ENCODE results near the gene COL19A1.
"Not testable (repeated sequence)": the region's sequence is repeated elsewhere in the genome, so short reads cannot be mapped to it uniquely, and the experiment has no call there.

COL19A1 gene

DNA sequence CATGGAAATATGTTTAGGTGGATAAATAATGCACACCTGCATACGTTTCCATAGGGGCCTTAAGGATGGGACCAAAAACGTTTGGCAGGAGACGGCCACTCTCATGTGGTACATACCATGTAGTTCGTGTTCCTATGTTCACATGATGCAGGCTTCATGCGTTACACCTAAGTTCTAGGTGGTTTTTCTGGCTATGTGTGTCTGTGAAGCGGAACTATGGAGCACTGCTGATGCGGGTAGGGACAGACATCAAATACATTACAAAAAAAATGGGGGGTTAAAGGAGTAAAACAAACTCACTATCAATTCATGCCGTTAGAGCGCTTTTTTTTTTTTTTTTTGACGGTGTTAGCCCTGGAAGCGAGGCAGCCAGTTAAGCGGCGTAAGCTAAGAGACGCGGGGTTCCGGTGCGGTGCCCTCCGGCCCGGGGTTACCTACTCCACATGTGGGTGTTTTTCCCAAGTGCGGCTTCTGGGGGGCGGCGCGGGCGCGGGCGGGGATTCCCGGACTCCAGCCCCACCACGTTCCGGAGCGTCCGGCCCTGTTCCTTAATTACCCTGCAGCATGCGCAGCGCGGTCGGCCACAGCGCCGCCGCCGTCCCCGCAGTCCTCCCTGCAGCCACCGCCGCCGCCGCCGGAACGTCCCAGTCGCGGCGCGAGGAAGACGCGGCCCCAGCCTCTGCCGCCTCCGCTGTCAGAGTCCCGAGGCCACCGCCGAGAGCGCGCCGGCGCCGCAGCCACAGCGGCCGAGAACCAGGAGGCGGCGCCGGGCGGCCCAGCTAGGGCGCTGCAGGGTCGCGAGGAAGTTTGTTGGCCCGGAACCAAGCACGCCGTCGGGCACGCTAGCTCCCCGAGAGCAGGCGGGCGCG is 648 bp downstream of the COL19A1 start:
- DNase-seq = peak; percentile 53 to 76 (median 73)

DNA sequence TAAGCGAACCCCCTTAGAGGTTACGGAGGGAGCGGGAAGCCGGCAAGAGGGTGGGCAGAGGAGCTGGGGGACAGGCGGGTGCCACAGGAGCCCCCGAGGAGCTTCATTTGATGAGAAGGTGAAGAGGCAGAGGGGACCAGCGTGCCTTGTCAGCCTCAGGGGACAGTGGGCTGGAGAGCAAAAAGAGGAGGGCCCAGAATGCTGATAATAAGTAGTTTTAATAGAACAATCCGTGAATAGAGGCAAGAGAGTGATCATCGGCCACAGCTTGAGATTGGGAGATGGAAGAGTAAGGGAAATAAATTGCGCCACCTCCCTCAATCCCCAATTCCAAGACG is 1.3 kb downstream of the COL19A1 start:
- no peak for DNase-seq

DNA sequence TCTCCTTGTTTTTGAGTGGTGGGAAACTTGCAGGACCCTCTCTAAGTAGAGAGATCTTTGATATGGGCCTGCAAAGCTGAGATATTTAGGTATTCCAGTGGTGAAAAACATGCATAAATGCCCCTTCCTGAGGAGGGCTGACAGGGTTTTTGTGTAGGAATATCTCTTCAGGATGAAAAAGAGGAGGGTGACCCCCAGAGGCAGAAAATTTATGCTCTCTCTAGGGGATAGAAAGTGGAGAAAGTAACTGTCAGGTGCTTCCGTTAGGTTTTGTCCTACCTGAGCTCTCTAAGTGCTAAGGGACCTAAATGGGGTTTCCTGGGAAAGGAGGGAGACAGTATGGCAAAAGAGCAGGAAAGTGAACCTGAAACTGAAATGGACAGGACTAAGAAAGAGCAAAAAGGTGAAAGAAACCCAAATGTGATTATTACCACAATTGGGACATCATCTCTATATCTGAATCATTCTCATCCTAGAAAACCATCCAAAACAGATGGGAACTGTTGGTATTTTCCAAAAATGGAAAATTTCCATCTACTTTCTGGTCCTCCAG is 2.0 kb downstream of the COL19A1 start:
- DNase-seq = no peak

DNA sequence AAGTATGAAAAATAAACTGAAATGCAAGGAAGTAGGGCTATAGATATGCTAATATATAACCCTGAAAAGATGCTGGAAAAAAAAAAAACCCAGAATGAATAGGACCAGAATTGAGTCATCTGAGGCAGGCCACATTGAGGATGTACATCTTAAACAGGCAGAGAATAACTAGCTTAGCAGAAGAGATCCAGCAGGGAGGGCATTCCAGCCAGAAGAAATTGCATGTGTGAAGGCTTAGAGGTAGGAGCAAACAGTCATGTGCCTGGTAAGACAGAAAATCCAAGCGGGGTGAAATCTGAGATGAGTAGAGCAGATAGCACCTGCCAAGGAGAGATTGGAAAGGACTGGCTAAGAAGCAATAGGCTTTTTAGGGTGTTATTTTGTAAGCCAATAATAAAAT is 2.6 kb downstream of the COL19A1 start:
- DNase-seq = peak in 1 of 3 experiments; percentile 26

DNA sequence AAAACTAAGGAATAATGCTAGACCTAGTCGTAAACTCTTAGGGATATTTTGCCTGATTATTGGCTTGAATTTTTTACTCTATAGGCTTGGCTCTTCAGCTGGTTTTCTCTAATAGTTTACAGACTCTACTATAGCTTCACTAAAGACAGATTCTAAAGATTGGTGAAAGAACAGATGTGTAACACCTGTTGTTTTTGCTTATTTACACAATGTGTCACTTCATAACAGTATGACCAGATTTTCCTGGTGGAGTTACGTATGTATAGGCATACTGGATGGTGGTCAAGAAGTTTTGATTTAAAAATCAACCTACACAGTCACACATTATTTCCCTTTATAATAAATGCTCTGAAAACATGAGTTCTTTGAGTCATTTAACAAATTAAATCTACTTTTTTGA is 4.8 kb downstream of the COL19A1 start:
- DNase-seq = peak in 1 of 3 experiments; percentile 6

DNA sequence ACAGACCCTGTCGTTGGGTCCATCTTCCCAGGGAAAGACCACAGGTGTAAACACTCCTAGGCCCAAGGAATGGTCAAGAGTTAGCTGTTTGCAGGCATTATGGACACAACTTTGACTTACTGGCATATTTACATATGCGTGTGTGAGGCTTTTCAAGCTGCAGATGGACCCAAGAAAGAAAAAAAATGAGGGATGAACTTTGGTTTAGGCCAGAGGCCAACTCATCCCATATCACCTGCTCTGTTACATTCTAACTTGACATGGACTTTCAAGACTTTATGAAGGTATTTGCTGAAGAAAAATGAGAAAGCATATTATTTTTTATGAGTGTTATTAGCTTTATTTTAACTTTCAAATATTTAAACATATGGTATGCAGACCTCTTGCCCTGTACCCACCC is 6.9 kb downstream of the COL19A1 start:
- DNase-seq = no peak

DNA sequence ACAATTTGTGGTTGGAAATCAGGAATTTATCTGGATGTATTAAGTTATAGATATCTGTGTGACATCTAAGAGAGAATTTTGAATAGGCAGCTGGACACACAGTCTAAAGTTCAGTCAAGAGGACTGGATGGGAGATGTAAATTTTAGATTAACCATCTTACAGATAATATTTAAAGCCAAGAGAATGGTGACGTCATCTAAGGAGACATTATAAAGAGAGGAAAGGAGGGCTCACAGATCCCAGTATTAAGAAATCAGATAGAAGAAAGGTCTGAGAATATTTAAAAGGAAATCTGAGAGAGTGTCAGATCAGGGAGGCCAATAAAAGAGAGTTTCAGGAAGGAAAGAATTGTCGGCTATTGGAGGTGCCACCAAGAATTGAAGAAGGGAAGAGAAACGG is 9.4 kb downstream of the COL19A1 start:
- no peak for DNase-seq

DNA sequence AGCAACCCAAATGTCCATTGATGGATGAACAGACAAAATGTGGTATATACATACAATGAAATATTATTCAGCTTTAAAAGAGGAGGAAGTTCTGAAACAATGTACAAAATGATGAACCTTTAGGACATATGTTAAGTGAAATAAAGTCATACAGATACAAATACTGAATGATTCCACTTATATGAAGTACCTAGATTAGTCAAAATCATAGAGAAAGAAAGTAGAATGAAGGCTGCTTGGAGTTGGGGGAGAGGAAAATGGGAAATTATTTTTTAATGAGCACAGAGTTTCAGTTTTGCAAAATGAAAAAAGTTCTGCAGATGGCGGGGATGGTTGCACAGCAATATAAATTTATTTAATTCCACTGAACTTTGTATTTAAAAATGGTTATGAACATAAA is 12.4 kb downstream of the COL19A1 start:
- no peak for DNase-seq

DNA sequence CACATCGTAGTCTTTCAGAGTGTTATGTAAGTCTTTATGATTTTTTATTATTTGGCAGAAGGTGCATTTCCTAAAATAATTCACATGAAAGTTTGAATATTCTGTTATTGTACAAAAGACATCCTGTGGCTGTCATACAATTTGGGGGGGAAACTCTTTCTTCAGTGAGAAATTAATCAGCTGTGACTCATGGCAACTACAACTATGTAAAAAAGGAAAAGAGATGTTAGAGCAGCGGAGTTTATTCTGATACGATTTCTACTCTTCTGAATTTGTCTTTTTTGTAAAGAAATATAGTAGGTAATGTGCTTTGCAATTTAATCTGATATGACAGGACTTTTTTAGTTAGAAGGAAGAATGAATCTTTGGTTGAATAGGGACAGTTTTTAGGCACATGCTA is 14.2 kb downstream of the COL19A1 start:
- no peak for DNase-seq

DNA sequence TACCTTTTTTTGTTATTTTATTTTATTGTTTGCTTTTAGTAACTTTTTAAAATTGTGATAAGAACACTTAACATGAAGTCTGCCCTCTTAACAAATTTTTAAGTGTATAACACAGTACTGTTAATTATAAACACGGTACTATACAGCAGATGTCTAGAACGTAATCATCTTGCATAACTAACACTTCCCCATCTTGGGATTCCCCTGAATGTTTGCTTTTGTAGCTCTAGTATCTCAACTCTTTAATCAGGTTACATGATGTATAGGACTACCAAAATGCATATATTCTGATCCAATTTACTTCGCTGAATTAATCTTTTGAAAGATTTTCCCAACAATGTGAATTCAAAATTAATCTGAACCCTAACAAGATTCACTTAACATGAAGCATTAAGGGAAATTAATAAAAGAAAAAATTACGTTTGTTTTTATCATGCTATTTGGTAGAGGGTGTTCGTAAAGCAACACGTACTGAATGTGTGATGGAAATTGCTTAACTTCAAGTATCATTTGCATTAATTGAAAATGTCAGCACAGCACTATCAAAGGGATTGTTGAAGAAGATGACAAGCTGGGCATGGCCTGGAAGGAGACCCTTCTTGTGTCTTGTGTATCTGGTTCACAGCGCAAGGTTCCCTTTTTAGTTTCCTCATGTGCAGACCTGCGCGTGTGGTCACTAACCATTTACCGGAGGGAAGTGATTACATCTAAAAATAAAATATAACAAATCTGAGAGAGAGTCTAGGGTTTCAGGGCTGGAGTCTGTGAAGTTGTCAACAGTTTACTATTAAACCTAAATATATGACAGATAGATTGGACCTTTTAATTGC is 15.2 kb downstream of the COL19A1 start:
- DNase-seq = no peak

DNA sequence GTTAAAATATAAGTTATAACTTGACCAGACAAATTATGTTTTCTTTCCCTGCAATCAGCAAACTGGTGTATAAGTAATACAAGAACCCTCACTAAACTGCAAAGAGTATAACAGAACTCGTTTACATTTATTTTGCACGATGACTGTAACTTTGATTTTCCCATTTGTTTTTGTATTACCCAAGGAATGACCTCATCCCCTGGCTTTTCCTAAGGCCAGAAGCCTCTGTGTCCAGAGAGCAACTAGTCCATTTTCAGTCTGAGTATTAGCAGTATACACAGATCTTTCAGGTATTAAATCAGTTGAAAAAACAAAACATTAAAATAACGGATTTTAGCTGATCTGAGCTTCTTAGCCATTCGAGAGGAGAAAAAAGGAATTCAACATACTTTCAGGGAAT is 17.2 kb downstream of the COL19A1 start:
- DNase-seq = no peak

DNA sequence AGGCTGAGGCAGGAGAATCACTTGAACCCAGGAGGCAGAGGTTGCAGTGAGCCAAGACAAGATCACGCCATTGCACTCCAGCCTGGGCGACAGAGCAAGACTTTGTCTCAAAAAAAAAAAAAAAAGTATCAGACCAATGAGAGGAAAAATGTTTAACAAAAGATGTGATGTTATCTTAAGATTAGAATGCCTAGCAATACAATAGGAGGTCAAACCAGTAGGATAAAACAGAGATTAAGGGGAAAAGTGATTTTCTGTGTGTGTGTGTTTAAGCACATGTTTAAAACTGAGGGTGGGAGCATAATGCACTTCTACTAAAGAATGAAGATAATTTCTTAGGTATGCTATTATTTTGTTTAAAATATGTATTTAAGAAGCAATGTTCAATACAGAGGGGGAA is 17.9 kb downstream of the COL19A1 start:
- DNase-seq = no peak

DNA sequence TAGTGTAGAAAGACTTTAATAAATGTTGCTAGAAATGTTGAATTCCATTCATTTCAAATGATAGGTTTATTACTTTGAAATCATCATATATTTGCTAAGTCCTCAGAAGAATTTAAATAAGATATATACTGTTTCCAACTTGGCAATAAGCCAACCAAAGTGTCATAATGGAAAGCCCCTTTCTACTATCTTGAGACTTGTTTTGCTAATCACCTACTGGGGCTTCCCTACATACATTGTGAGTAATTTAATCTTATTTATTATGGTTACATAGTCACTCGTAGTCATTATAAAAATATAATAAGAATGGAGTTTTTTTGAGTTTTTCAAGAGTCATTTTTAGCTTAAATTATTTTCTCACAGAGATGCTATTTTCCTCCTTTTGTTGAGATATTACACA is 20.7 kb downstream of the COL19A1 start:
- no peak for DNase-seq

DNA sequence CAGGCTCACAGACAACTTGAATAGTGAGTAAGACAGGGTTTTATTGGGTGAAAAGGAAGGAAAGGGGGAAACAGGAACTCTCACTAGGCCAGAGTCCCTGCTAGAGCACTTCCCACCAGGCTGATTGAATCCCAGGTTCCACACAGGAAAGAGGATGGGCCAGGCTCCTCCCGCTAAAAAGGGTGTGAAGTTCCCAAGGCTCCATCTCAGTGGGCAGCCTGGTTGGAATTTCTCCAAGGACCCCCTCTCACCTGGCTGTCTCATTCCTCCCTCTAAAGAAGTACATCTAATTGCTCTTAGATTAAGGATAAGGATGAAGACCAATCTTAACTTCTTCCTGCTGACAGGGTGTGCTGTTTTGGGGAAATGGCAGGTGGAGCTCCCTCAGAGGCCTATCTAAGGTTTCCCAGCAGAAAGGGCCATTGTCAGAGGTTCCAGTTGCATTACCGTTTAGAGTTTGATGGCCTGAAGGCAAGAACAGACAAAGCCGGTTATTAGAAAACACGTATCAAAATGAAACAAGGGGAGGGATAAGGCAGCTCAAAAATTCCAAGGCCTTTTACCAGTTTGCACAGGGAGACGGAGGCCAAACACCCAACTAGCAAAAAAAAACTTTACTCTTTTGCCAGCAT is 21.5 kb downstream of the COL19A1 start:
- DNase-seq = no peak

DNA sequence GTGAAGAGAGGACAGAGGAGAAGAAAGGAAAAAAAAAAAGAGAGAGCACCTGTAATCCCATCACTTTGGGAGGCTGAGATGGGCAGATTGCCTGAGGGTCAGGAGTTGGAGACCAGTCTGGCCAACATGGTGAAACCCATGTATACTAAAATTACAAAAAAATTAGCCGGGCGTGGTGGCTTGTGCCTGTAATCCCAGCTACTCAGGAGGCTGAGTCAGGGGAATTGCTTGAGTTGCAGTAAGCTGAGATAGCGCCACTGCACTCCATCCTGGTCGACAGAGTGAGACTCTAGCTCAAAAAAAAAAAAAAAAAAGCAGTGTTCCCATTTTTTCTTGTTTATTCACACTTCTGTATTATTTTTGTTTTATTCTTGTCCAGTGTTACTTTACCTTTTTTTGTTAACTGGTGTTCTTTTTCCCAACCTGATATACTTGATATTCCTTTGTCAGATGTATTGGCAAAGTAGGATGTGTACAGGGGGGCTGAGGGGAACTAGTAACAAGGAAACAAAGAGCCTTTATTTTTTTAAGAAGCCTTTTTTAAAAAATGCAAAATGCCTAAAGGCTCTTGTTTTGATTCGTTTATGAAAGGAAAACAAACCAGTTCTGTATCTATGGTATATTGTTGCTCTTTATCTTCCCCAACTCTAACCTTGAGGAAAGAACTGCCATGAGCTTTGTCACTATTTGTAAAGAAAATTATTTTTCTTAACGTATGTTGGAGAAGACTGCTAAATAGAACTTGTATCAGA is 22.3 kb downstream of the COL19A1 start:
- no peak for DNase-seq

DNA sequence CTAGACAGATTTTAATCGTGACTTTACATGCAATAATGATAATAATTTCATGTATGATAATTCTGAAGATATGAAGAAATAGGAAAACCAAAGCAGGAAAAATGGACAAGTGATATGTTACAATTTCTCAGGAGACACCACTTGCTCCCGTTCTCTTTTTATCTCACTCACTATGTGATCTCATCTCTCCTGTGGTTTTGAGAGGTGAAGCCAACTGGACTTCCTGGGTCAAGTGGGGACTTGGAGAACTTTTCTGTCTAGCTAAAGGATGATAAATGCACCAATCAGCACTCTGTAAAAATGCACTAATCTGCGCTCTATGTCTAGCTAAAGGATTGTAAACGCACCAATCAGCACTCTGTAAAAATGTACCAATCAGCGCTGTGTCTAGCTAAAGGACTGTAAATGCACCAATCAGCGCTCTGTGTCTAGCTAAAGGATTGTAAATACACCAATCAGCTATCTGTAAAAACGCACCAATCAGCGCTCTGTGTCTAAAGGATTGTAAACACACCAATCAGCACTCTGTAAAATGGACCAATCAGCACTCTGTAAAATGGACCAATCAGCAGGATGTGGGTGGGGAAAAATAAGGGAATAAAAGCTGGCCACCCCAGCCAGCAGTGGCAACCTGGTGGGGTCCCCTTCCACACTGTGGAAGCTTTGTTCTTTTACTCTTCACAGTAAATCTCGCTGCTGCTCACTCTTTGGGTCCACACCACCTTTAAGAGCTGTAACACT is 23.0 kb downstream of the COL19A1 start:
- not testable (repeated sequence) for DNase-seq

DNA sequence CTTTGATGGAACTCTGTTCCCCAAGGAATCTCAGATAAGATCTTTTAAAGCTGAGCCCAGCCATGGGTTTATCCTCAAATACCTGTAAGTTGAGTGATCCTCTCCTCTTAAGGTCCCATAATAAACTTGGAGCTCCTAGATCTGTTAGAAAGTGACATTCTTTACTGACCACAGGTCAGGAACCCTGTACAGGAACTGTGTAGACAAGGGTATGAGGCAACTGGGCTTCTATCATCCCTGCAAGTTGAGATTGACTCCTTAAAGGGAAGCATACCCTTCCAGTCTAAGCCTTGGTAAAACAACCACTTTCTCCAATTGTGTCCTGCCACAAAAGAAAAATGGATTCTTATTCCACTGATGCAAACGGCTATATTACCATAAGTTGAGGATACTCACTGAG is 26.2 kb downstream of the COL19A1 start:
- DNase-seq = not testable (repeated sequence)

DNA sequence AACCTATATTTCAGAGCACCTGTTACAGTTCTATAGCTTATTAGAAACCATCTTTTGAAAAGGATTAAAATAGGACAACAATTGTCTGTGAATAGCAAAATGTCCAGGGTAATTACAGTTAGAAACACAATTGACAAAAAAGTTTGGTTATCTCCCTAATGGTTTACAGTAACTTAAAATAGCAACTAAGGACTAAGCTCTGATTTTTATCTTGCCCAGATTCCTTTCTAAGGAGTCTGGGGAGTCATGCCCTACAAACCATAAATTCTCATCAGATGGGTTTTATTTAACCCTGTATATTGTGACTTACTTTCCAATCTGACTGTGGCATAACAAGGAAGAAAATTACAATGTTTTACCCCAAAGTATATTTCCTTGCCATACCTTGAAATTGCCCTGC is 26.9 kb downstream of the COL19A1 start:
- DNase-seq = not testable (repeated sequence)

DNA sequence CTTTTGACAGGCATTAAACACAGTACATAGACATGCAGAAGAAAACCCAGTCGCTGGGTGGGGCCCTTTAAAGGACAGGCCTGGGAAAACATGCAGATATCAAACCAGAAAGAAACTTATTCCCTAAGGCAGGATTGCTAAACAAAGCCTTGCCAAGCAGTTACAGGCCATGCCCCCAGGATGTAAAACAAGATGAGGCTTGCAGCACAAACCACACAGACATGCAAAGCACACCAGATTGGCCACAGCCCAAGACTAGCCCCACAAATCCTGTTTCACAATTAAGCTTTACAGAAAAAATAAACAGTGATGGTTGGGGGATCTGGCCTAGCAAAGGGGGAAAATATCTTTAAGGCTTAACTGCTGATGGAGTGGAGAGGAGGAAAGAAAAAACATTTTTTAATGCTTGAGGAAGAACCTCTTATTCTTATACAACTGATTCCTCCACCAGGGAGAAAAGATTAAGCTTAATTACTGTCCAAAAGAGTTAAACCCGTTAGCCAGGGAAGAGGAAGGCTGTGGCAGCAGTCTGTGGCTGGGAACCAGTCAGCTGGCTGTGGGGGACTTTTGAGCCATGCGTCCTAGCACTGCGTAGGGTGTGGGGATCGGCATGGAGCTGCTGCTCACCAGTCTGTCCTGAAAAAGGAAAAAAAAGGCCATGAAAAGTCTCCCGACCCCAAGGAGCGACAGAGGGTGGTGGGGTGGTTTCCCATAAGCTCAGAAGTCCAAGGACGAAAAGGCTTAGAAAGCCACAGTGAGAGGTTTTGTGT is 28.4 kb downstream of the COL19A1 start:
- peak in 2 of 3 experiments; percentile 10 to 65 for DNase-seq

DNA sequence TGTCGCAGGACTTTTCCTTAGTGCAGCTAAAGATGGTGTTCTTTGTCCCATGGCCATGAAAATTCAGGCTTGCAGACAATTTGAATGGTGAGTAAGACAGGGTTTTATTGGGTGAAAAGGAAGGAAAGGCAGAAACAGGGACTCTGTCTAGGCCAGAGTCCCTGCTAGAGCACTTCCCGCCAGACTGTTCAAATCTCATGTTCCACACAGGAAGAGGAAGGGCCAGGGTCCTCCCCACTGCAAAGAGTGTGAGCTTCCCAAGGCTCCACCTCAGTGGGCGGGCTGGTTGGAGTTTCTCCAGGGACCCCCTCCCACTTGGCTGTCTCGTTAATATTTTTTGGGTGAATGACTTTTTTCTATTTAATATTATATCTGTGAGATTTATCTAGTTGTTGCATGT is 29.0 kb downstream of the COL19A1 start:
- no peak for DNase-seq

DNA sequence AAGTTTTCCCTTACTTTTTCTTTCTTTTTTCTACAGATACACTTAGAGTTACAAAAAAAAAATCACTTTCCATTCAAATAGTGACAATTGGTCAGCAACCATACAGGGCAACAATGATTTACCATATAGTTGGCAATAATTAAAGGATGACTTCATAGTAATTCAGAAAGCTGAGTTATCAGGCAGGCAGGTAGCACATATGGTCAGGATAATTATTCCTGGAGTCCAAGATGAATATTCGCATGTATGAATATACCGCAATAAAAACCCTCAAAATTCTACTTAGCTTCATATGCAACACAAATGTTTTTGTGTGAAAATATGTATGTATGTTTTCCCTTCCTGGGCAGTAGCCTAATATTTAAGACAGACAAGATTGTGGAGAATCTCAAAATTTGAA is 34.5 kb downstream of the COL19A1 start:
- DNase-seq = no peak
